GM23338 (cell line): ENCODE results near the gene CHRNA5. TPM values are rescaled to one million over a fixed set of nuclear protein-coding genes. Genes with fewer than 3 reads are reported as not detected.
"Not testable (repeated sequence)": the region's sequence is repeated elsewhere in the genome, so short reads cannot be mapped to it uniquely, and the experiment has no call there.

Experiments used
- ATAC-seq: fragments of 200-7000 bp; cut with Tn5 transposase; 3 replicates; pipeline ENCODE4 v1.9.1; 2020
- DNase-seq: peaks from one replicate; pipeline ENCODE4 v3.0.0-alpha.2; 2015; ENCODE audit warnings: low spot score
- H2AFZ ChIP-seq: fragments of 200-600 bp; sonication (generic); 2 replicates; pipeline ENCODE4 v1.8.0; 2016; ENCODE audit warnings: antibody characterized with exemption, mild to moderate bottlenecking, moderate library complexity
- H3F3A ChIP-seq: fragments of 200-600 bp; sonication (generic); replicated peaks from 2 replicates; pipeline ENCODE4 v1.8.0; 2017; ENCODE audit warnings: antibody characterized with exemption, mixed run types, low read depth
- H3K27ac ChIP-seq: fragments of 200-600 bp; sonication (generic); 2 replicates; pipeline ENCODE4 v1.6.1; 2016; ENCODE audit warnings: low read depth
- H3K27me3 ChIP-seq: fragments of 200-600 bp; sonication (generic); 2 replicates; pipeline ENCODE4 v1.8.0; 2016; ENCODE audit warnings: mild to moderate bottlenecking, mixed run types, moderate library complexity; ENCODE audit not compliant: insufficient read depth
- H3K36me3 ChIP-seq: fragments of 200-600 bp; sonication (generic); 2 replicates; pipeline ENCODE4 v1.8.0; 2016; ENCODE audit warnings: mild to moderate bottlenecking; ENCODE audit not compliant: insufficient read depth
- H3K4me1 ChIP-seq: fragments of 200-600 bp; sonication (generic); 2 replicates; pipeline ENCODE4 v1.8.0; 2016; ENCODE audit warnings: mild to moderate bottlenecking, moderate library complexity; ENCODE audit not compliant: insufficient read depth
- H3K4me2 ChIP-seq: fragments of 200-600 bp; sonication (generic); 2 replicates; pipeline ENCODE4 v1.7.1; 2017; ENCODE audit warnings: mixed run types
- H3K4me3 ChIP-seq: fragments of 200-600 bp; sonication (generic); 2 replicates; pipeline ENCODE4 v1.6.1; 2016; ENCODE audit warnings: mixed run types
- H3K79me2 ChIP-seq: fragments of 200-600 bp; sonication (generic); replicated peaks from 2 replicates; pipeline ENCODE4 v1.8.0; 2017; ENCODE audit warnings: mild to moderate bottlenecking; ENCODE audit not compliant: insufficient read depth
- H3K9me2 ChIP-seq: fragments of 200-600 bp; sonication (generic); 2 replicates; pipeline ENCODE4 v1.8.0; 2017; ENCODE audit not compliant: insufficient read depth
- H4K20me1 ChIP-seq: fragments of 200-600 bp; sonication (generic); replicated peaks from 2 replicates; pipeline ENCODE4 v1.8.0; 2017; ENCODE audit warnings: mild to moderate bottlenecking; ENCODE audit not compliant: insufficient read depth
- H3K27ac Mint-ChIP-seq: 2 replicates; pipeline ENCODE4 v1.8.0; 2020; ENCODE audit warnings: inconsistent platforms, mild to moderate bottlenecking, moderate library complexity, mixed read lengths
- H3K27me3 Mint-ChIP-seq: 3 replicates; pipeline ENCODE4 v1.8.0; 2022; ENCODE audit warnings: low read depth, mild to moderate bottlenecking, moderate library complexity, mixed read lengths, inconsistent platforms; ENCODE audit not compliant: insufficient read depth, poor library complexity
- H3K36me3 Mint-ChIP-seq: 3 replicates; pipeline ENCODE4 v1.8.0; 2021; ENCODE audit warnings: low read depth, mild to moderate bottlenecking, inconsistent platforms, moderate library complexity, mixed read lengths
- H3K4me1 Mint-ChIP-seq: 3 replicates; pipeline ENCODE4 v1.8.0; 2020; ENCODE audit warnings: mild to moderate bottlenecking, inconsistent platforms, mixed read lengths
- H3K4me3 Mint-ChIP-seq: 3 replicates; pipeline ENCODE4 v1.8.0; 2021; ENCODE audit warnings: moderate library complexity, mild to moderate bottlenecking, inconsistent platforms, mixed read lengths
- H3K9me3 Mint-ChIP-seq: 3 replicates; pipeline ENCODE4 v1.8.0; 2020; ENCODE audit warnings: moderate library complexity, mild to moderate bottlenecking, inconsistent platforms, mixed read lengths
- CREB1 ChIP-seq: fragments of 250-450 bp; sonication (Bioruptor Pico); IDR thresholded peaks from 2 replicates; pipeline ENCODE4 v1.5.0; 2020; ENCODE audit warnings: low read depth, mild to moderate bottlenecking, moderate library complexity
- EZH2 ChIP-seq: fragments of 200-600 bp; sonication (generic); IDR thresholded peaks from one replicate; pipeline ENCODE4 v1.8.0; 2017; ENCODE audit warnings: antibody characterized with exemption, mild to moderate bottlenecking, low read depth; ENCODE audit not compliant: unreplicated experiment
- JUNB ChIP-seq: IDR thresholded peaks from one replicate; pipeline ENCODE4 v1.6.1; 2016; ENCODE audit warnings: antibody characterized with exemption; ENCODE audit not compliant: unreplicated experiment
- POLR2AphosphoS5 ChIP-seq: IDR thresholded peaks from 2 replicates; pipeline ENCODE4 v1.6.1; 2016; ENCODE audit warnings: antibody characterized with exemption, low read depth
- STAT1 ChIP-seq: IDR thresholded peaks from one replicate; pipeline ENCODE4 v1.6.1; 2016; ENCODE audit warnings: antibody characterized with exemption; ENCODE audit not compliant: unreplicated experiment
- ZNF331 ChIP-seq: fragments of 250-450 bp; sonication (Bioruptor Pico); IDR thresholded peaks from 2 replicates; pipeline ENCODE4 v1.5.0; 2020; ENCODE audit warnings: low read depth, mild to moderate bottlenecking, moderate library complexity
- long read RNA-seq: library from polyadenylated mRNA; unstranded; transcript quantifications from one replicate; pipeline ENCODE4 v2.0.0, GENCODE V29; 2020; ENCODE audit not compliant: unreplicated experiment
- polyA plus RNA-seq: library from polyadenylated mRNA; unstranded; fragments of >200 nt; fragmentation: Nextera tagmentation; extraction: Ambion mirVana; gene quantifications from 2 replicates; pipeline ENCODE4 v1.2.1, GENCODE V29; 2016
- total RNA-seq: library from RNA; depleted of rRNA; stranded (reverse); fragments of >200 nt; shearing (Covaris generic); gene quantifications from 2 replicates; pipeline ENCODE4 v1.2.3, GENCODE V29; 2014; rRNA removed

Gene CHRNA5
- total RNA-seq (19.6 and 26.2 TPM in 2 replicates), polyA plus RNA-seq (23.3 and 29.3 TPM in 2 replicates)
- long read RNA-seq, partial matches to known transcripts, result 8 of 12 reads
- long read RNA-seq, other reads (novel, unspliced or antisense), result 3 of 12 reads

- H3F3A ChIP-seq, result peaks cover 7% of the 10 kb centered on the region; the same call in 1 of the 2 replicates
- peak; percentile 98 for DNase-seq
- Mint-ChIP-seq H3K36me3 (no peaks in the 10 kb centered on the region; the same call in 2 of the 3 replicates), H3K27me3 (peaks cover 5% of the 10 kb centered on the region), H3K27ac (peak within 1 kb of the TSS; percentile 88), H3K4me1 (peaks cover 27% of the 10 kb centered on the region), H3K4me3 (peak within 1 kb of the TSS; percentile 91), H3K9me3 (no peaks in the 10 kb centered on the region)
- H3K4me1 ChIP-seq, result peaks cover 8% of the 10 kb centered on the region; the same call in 1 of the 2 replicates
- H3K27ac ChIP-seq, result no peak within 1 kb of the TSS
- H3K36me3 ChIP-seq, result no peaks in the 10 kb centered on the region
- no peaks in the 10 kb centered on the region for H3K9me2 ChIP-seq
- no peaks in the 10 kb centered on the region for H3K27me3 ChIP-seq
- peak within 1 kb of the TSS; percentile 86 for H2AFZ ChIP-seq
- H3K4me2 ChIP-seq, result peak within 1 kb of the TSS; percentile 84
- TF ChIP-seq ZNF331 (CRISPR knock-in tag) (no peak), EZH2 (no peak), POLR2AphosphoS5 (peak; percentile 97), CREB1 (CRISPR knock-in tag) (no peak)
- peak; percentile 93 for ATAC-seq
- H4K20me1 ChIP-seq, result no peaks in the 10 kb centered on the region; the same call in none of the 2 replicates
- peaks cover 40% of the 10 kb centered on the region for H3K79me2 ChIP-seq
- peak within 1 kb of the TSS; percentile 62 for H3K4me3 ChIP-seq
Observed at GRCh38 chr15:78565097-78565950, at the start of gene CHRNA5. Gene CHRNA5, plus strand, starts transcription at chr15:78565520. Its CDS starts 200 bp downstream, at chr15:78565720.

GRCh38 chr15:78520035-78520434, 45.3 kb upstream of the CHRNA5 start:
- not testable (repeated sequence) for H3K4me3 ChIP-seq, H3F3A ChIP-seq, H3K27ac ChIP-seq, H3K36me3 ChIP-seq, H3K27me3 ChIP-seq, H3K27me3 Mint-ChIP-seq, ATAC-seq, H3K4me3 Mint-ChIP-seq, H3K4me2 ChIP-seq, DNase-seq, H3K4me1 Mint-ChIP-seq, H3K79me2 ChIP-seq, H2AFZ ChIP-seq, H3K4me1 ChIP-seq, H3K27ac Mint-ChIP-seq, H3K9me2 ChIP-seq, H4K20me1 ChIP-seq
- H3K36me3 Mint-ChIP-seq, result peaks cover 11% of the 10 kb centered on the region
- H3K9me3 Mint-ChIP-seq, result peaks cover 30% of the 10 kb centered on the region

GRCh38 chr15:78524230-78524629, 41.1 kb upstream of the CHRNA5 start:
- no peak overlapping the region for H3K27ac Mint-ChIP-seq
- H3K27me3 Mint-ChIP-seq, result peaks cover 5% of the 10 kb centered on the region
- peaks cover 19% of the 10 kb centered on the region for H3K36me3 Mint-ChIP-seq
- DNase-seq (no peak), ATAC-seq (no peak)
- H3K27ac ChIP-seq, result no peak overlapping the region
- H3K4me3 ChIP-seq, result no peak overlapping the region
- no peaks in the 10 kb centered on the region for H3F3A ChIP-seq
- no peak overlapping the region for H2AFZ ChIP-seq
- no peaks in the 10 kb centered on the region for H3K4me1 ChIP-seq
- no peak for TF ChIP-seq STAT1
- no peak for TF ChIP-seq CREB1 (CRISPR knock-in tag)
- no peak for TF ChIP-seq EZH2
- TF ChIP-seq JUNB, result no peak
- no peak for TF ChIP-seq POLR2AphosphoS5
- no peak overlapping the region for H3K4me3 Mint-ChIP-seq
- H4K20me1 ChIP-seq, result no peaks in the 10 kb centered on the region
- H3K36me3 ChIP-seq, result no peaks in the 10 kb centered on the region
- no peaks in the 10 kb centered on the region for H3K79me2 ChIP-seq
- H3K9me2 ChIP-seq, result no peaks in the 10 kb centered on the region
- H3K9me3 Mint-ChIP-seq, result peaks cover 51% of the 10 kb centered on the region
- H3K4me1 Mint-ChIP-seq, result no peaks in the 10 kb centered on the region
- H3K27me3 ChIP-seq, result no peaks in the 10 kb centered on the region
- no peak overlapping the region for H3K4me2 ChIP-seq
